Mesenchymal stem cell (in vitro differentiated cells and primary cell): ENCODE measurements around the gene ECPAS.

Experiments
- DNase-seq: peaks from one replicate; pipeline ENCODE4 v3.0.0-alpha.2; 2013
- H2AFZ ChIP-seq: one replicate; pipeline ENCODE4 v1.6.1; 2013; ENCODE audit warnings: low read depth, mild to moderate bottlenecking, control low read depth, inconsistent platforms, low read length, moderate library complexity
- H2AK5ac ChIP-seq: 2 replicates; pipeline ENCODE4 v1.6.1; 2013; ENCODE audit warnings: low read length, moderate library complexity, mild to moderate bottlenecking, inconsistent platforms; ENCODE audit not compliant: severe bottlenecking
- H2BK120ac ChIP-seq: one replicate; pipeline ENCODE4 v1.6.1; 2013; ENCODE audit warnings: low read depth, mild to moderate bottlenecking, inconsistent platforms, low read length, moderate library complexity
- H2BK12ac ChIP-seq, 2 experiments: one replicate each; pipeline ENCODE4 v1.6.1; 2013; ENCODE audit warnings: inconsistent platforms in 2 of 2, low read length in 2 of 2, mild to moderate bottlenecking in 2 of 2, moderate library complexity in 2 of 2, control low read depth in 1 of 2
- H2BK15ac ChIP-seq: one replicate; pipeline ENCODE4 v1.6.1; 2013; ENCODE audit warnings: mild to moderate bottlenecking, low read depth, inconsistent platforms; ENCODE audit not compliant: poor library complexity, severe bottlenecking
- H2BK5ac ChIP-seq: 2 replicates; pipeline ENCODE4 v1.6.1; 2013; ENCODE audit warnings: low read depth, mild to moderate bottlenecking, low read length, control low read depth, inconsistent platforms; ENCODE audit not compliant: poor library complexity, severe bottlenecking
- H3K14ac ChIP-seq, 2 experiments: one replicate each; pipeline ENCODE4 v1.6.1; 2013; ENCODE audit warnings: inconsistent platforms in 2 of 2, low read length in 2 of 2, control low read depth in 1 of 2, mild to moderate bottlenecking in 1 of 2, moderate library complexity in 1 of 2
- H3K18ac ChIP-seq, 2 experiments: one replicate each; pipeline ENCODE4 v1.6.1; 2013; ENCODE audit warnings: inconsistent platforms in 2 of 2, low read length in 2 of 2, control low read depth in 1 of 2, low read depth in 1 of 2, mild to moderate bottlenecking in 1 of 2
- H3K23ac ChIP-seq, 2 experiments: one replicate each; pipeline ENCODE4 v1.6.1; 2013; ENCODE audit warnings: inconsistent platforms in 2 of 2, low read length in 2 of 2, mild to moderate bottlenecking in 2 of 2, moderate library complexity in 2 of 2, control low read depth in 1 of 2
- H3K27ac ChIP-seq: 2 replicates; pipeline ENCODE4 v1.5.1; 2013; ENCODE audit warnings: mild to moderate bottlenecking, moderate library complexity, low read length, control low read depth, inconsistent platforms; ENCODE audit not compliant: poor library complexity, severe bottlenecking
- H3K27me3 ChIP-seq, 2 experiments: 2 replicates each; pipeline versions ENCODE4 v1.6.1 to v1.7.0; 2013; ENCODE audit warnings: low read length in 2 of 2, mild to moderate bottlenecking in 2 of 2, moderate library complexity in 2 of 2, control low read depth in 1 of 2, inconsistent platforms in 1 of 2; ENCODE audit not compliant: control insufficient read depth in 1 of 2, insufficient read depth in 1 of 2
- H3K36me3 ChIP-seq, 2 experiments: 2 replicates each; pipeline versions ENCODE4 v1.6.1 to v1.7.0; 2013; ENCODE audit warnings: low read length in 2 of 2, control low read depth in 1 of 2, inconsistent platforms in 1 of 2, low read depth in 1 of 2, mild to moderate bottlenecking in 1 of 2; ENCODE audit not compliant: insufficient read depth in 2 of 2, control insufficient read depth in 1 of 2
- H3K4ac ChIP-seq, 2 experiments: one replicate each; pipeline ENCODE4 v1.6.1; 2013; ENCODE audit warnings: inconsistent platforms in 2 of 2, low read length in 2 of 2, mild to moderate bottlenecking in 2 of 2, moderate library complexity in 2 of 2, control low read depth in 1 of 2, low read depth in 1 of 2
- H3K4me1 ChIP-seq: 2 replicates; pipeline ENCODE4 v1.6.1; 2013; ENCODE audit warnings: low read depth, low read length, control low read depth; ENCODE audit not compliant: control insufficient read depth, insufficient read depth
- H3K4me2 ChIP-seq: 2 replicates; pipeline ENCODE4 v1.6.1; 2013; ENCODE audit warnings: low read length, mild to moderate bottlenecking, inconsistent platforms; ENCODE audit not compliant: poor library complexity, severe bottlenecking
- H3K4me3 ChIP-seq, 2 experiments: 2 replicates each; pipeline versions ENCODE4 v1.5.1 to v1.7.0; 2013; ENCODE audit warnings: low read length in 2 of 2, mild to moderate bottlenecking in 2 of 2, control low read depth in 1 of 2, low read depth in 1 of 2; ENCODE audit not compliant: insufficient read depth in 1 of 2
- H3K79me1 ChIP-seq: replicated peaks from 2 replicates; pipeline ENCODE4 v1.6.1; 2013; ENCODE audit warnings: mild to moderate bottlenecking, control low read depth, low read length, inconsistent platforms; ENCODE audit not compliant: poor library complexity, severe bottlenecking
- H3K9ac ChIP-seq: 2 replicates; pipeline ENCODE4 v1.7.0; 2013; ENCODE audit warnings: mild to moderate bottlenecking, low read length, moderate library complexity
- H3K9me3 ChIP-seq: 2 replicates; pipeline ENCODE4 v1.7.0; 2013; ENCODE audit warnings: mild to moderate bottlenecking, low read length; ENCODE audit not compliant: control insufficient read depth
- H4K8ac ChIP-seq: one replicate; pipeline ENCODE4 v1.6.1; 2013; ENCODE audit warnings: inconsistent platforms, mild to moderate bottlenecking, low read length, moderate library complexity
- H4K91ac ChIP-seq: one replicate; pipeline ENCODE4 v1.6.1; 2013; ENCODE audit warnings: mild to moderate bottlenecking, low read length, inconsistent platforms
- WGBS: methylation state at CpG from one replicate; pipeline ENCODE4 v1.1.7; 2013; ENCODE audit warnings: mixed read lengths; 5-methylcytosine and 5-hydroxymethylcytosine counted together

The ECPAS gene

GRCh38 chr9:111389406-111389805 is 94.8 kb downstream of the ECPAS start:
- Histone ChIP-seq H3K27me3 (no peaks in the 10 kb centered on the region), H3K4me3 (no peak overlapping the region), H3K18ac (no peak overlapping the region), H4K91ac (no peak overlapping the region), H3K36me3 (peaks cover 39 to 100% of the 10 kb centered on the region in 2 experiments), H4K8ac (no peak overlapping the region), H3K4me1 (no peaks in the 10 kb centered on the region), H3K79me1 (peaks cover 17% of the 10 kb centered on the region), H3K9ac (no peak overlapping the region), H3K4me2 (no peak overlapping the region), H2BK120ac (no peak overlapping the region), H3K9me3 (no peaks in the 10 kb centered on the region), H3K4ac (no peak overlapping the region), H2AK5ac (no peak overlapping the region), H2AFZ (no peak overlapping the region), H2BK15ac (no peak overlapping the region), H3K23ac (no peak overlapping the region), H3K27ac (no peak overlapping the region), H2BK5ac (no peak overlapping the region), H3K14ac (no peak overlapping the region), H2BK12ac (no peak overlapping the region)
- DNase-seq: no peak
- 100% methylated on average over 4 of the region's 4 CpGs for WGBS

- no peak overlapping the region for H3K27ac ChIP-seq
- H4K8ac ChIP-seq: no peak overlapping the region
- no peak overlapping the region for H3K9ac ChIP-seq
- H3K36me3 ChIP-seq: peaks cover 37 to 97% of the 10 kb centered on the region in 2 experiments
- H3K4me3 ChIP-seq: no peak overlapping the region
- 99% methylated on average over 3 of the region's 3 CpGs for WGBS
- peaks cover 14% of the 10 kb centered on the region for H3K79me1 ChIP-seq
- no peak overlapping the region for H3K14ac ChIP-seq
- no peak overlapping the region for H2AK5ac ChIP-seq
- no peaks in the 10 kb centered on the region for H3K4me1 ChIP-seq
- no peak overlapping the region for H3K4me2 ChIP-seq
- no peak overlapping the region for H2BK12ac ChIP-seq
- H3K18ac ChIP-seq: no peak overlapping the region
- no peak overlapping the region for H2BK120ac ChIP-seq
- H3K23ac ChIP-seq: no peak overlapping the region
- DNase-seq: no peak
- H2BK5ac ChIP-seq: no peak overlapping the region
- no peaks in the 10 kb centered on the region for H3K27me3 ChIP-seq
- H2BK15ac ChIP-seq: no peak overlapping the region
- H4K91ac ChIP-seq: no peak overlapping the region
- H2AFZ ChIP-seq: no peak overlapping the region
- no peaks in the 10 kb centered on the region for H3K9me3 ChIP-seq
- no peak overlapping the region for H3K4ac ChIP-seq
Measured at GRCh38 chr9:111386386-111386785, 97.8 kb downstream of the ECPAS start.

- no peak overlapping the region for H3K4me2 ChIP-seq
- no peak overlapping the region for H3K9ac ChIP-seq
- H2AK5ac ChIP-seq: no peak overlapping the region
- H3K4me1 ChIP-seq: no peaks in the 10 kb centered on the region
- no peak overlapping the region for H4K91ac ChIP-seq
- H2AFZ ChIP-seq: no peak overlapping the region
- DNase-seq: no peak
- 87% methylated on average over 1 of the region's 1 CpG for WGBS
- H2BK15ac ChIP-seq: no peak overlapping the region
- H3K23ac ChIP-seq: no peak overlapping the region
- no peak overlapping the region for H2BK5ac ChIP-seq
- no peak overlapping the region for H4K8ac ChIP-seq
- no peak overlapping the region for H2BK12ac ChIP-seq
- peaks cover 12 to 93% of the 10 kb centered on the region in 2 experiments for H3K36me3 ChIP-seq
- H3K18ac ChIP-seq: no peak overlapping the region
- no peaks in the 10 kb centered on the region for H3K9me3 ChIP-seq
- no peak overlapping the region for H3K4ac ChIP-seq
- no peak overlapping the region for H2BK120ac ChIP-seq
- no peaks in the 10 kb centered on the region for H3K27me3 ChIP-seq
- H3K4me3 ChIP-seq: no peak overlapping the region
- no peak overlapping the region for H3K14ac ChIP-seq
- no peak overlapping the region for H3K27ac ChIP-seq
- H3K79me1 ChIP-seq: peaks cover 1% of the 10 kb centered on the region
Measured at GRCh38 chr9:111381006-111381405, 103.2 kb downstream of the ECPAS start.

- H3K18ac ChIP-seq: no peak overlapping the region
- H3K4me3 ChIP-seq: no peak overlapping the region
- H2AFZ ChIP-seq: no peak overlapping the region
- H3K27ac ChIP-seq: no peak overlapping the region
- no peak overlapping the region for H4K91ac ChIP-seq
- H3K27me3 ChIP-seq: no peaks in the 10 kb centered on the region
- H2AK5ac ChIP-seq: no peak overlapping the region
- H3K23ac ChIP-seq: no peak overlapping the region
- no peaks in the 10 kb centered on the region for H3K9me3 ChIP-seq
- peaks cover 10 to 94% of the 10 kb centered on the region in 2 experiments for H3K36me3 ChIP-seq
- no peak overlapping the region for H2BK120ac ChIP-seq
- no peak overlapping the region for H4K8ac ChIP-seq
- no peak overlapping the region for H3K14ac ChIP-seq
- H2BK5ac ChIP-seq: no peak overlapping the region
- no peak overlapping the region for H3K4ac ChIP-seq
- DNase-seq: peak; percentile 9
- 95% methylated on average over 3 of the region's 3 CpGs for WGBS
- H3K79me1 ChIP-seq: peaks cover 4% of the 10 kb centered on the region
- no peak overlapping the region for H2BK12ac ChIP-seq
- H3K9ac ChIP-seq: no peak overlapping the region
- H3K4me2 ChIP-seq: no peak overlapping the region
- H2BK15ac ChIP-seq: no peak overlapping the region
- no peaks in the 10 kb centered on the region for H3K4me1 ChIP-seq
Measured at GRCh38 chr9:111375817-111376564, 108.2 kb downstream of the ECPAS start.
